Smooth muscle cell (in vitro differentiated cells): ENCODE measurements around the gene ARHGEF37. TPM values are rescaled to one million over a fixed set of nuclear protein-coding genes. Genes with fewer than 3 reads are reported as not detected.

Experiments
- DNase-seq: peaks from one replicate; lab custom pipeline; 2025; ENCODE audit not compliant: unreplicated experiment; lab: John Stamatoyannopoulos, UW
- H2AFZ ChIP-seq: fragments of 200-600 bp; sonication (generic); 2 replicates; pipeline ENCODE4 v1.6.0; 2016; ENCODE audit warnings: antibody characterized with exemption, low read depth, mild to moderate bottlenecking
- H3F3A ChIP-seq: fragments of 200-600 bp; sonication (generic); 2 replicates; pipeline ENCODE4 v1.6.0; 2017; ENCODE audit warnings: antibody characterized with exemption, low read depth
- H3K27ac ChIP-seq: fragments of 200-600 bp; sonication (generic); 2 replicates; pipeline ENCODE4 v1.5.1; 2016; ENCODE audit warnings: low read depth, mild to moderate bottlenecking
- H3K27me3 ChIP-seq: fragments of 200-600 bp; sonication (generic); 2 replicates; pipeline ENCODE4 v1.6.1; 2016; ENCODE audit warnings: low read depth, mild to moderate bottlenecking
- H3K36me3 ChIP-seq: fragments of 200-600 bp; sonication (generic); 2 replicates; pipeline ENCODE4 v1.5.1; 2016; ENCODE audit warnings: low read depth
- H3K4me1 ChIP-seq: fragments of 200-600 bp; sonication (generic); 2 replicates; pipeline ENCODE4 v1.5.1; 2016; ENCODE audit warnings: low read depth
- H3K4me2 ChIP-seq: fragments of 200-600 bp; sonication (generic); 2 replicates; pipeline ENCODE4 v1.6.0; 2016; ENCODE audit warnings: mild to moderate bottlenecking
- H3K4me3 ChIP-seq: fragments of 200-600 bp; sonication (generic); 2 replicates; pipeline ENCODE4 v1.5.1; 2016; ENCODE audit warnings: mild to moderate bottlenecking
- H3K79me2 ChIP-seq: fragments of 200-600 bp; sonication (generic); 2 replicates; pipeline ENCODE4 v1.6.0; 2016; ENCODE audit warnings: low read depth, mild to moderate bottlenecking
- H3K9ac ChIP-seq: fragments of 200-600 bp; sonication (generic); 2 replicates; pipeline ENCODE4 v1.6.0; 2016; ENCODE audit warnings: low read depth
- H3K9me3 ChIP-seq: fragments of 200-600 bp; sonication (generic); replicated peaks from 2 replicates; pipeline ENCODE4 v1.5.1; 2016; ENCODE audit warnings: low read depth
- H4K20me1 ChIP-seq: fragments of 200-600 bp; sonication (generic); 2 replicates; pipeline ENCODE4 v1.6.0; 2016; ENCODE audit warnings: low read depth
- WGBS: methylation state at CpG from one replicate; pipeline ENCODE4 v1.1.7; 2016; ENCODE audit warnings: low lambda C conversion rate; 5-methylcytosine and 5-hydroxymethylcytosine counted together
- polyA plus RNA-seq: library from polyadenylated mRNA; unstranded; fragments of >200 nt; fragmentation: Nextera tagmentation; extraction: Ambion mirVana; gene quantifications from 2 replicates; pipeline ENCODE4 v1.2.1, GENCODE V29; 2016
- total RNA-seq: library from RNA; depleted of rRNA; stranded (reverse); fragments of >200 nt; gene quantifications from 2 replicates; pipeline ENCODE4 v1.2.3, GENCODE V29; 2014
- TF ChIP-seq, protein P1 (sequence below): fragments of 200-600 bp; sonication (generic); IDR thresholded peaks from 2 replicates; pipeline ENCODE4 v1.5.1; 2017; ENCODE audit warnings: borderline replicate concordance, mild to moderate bottlenecking, antibody characterized with exemption; ENCODE audit not compliant: insufficient read depth, poor library complexity, severe bottlenecking

ARHGEF37 gene
- total and polyA plus RNA-seq, 2 experiments from 2014 or later = 0.70 to 1.4 TPM

DNA sequence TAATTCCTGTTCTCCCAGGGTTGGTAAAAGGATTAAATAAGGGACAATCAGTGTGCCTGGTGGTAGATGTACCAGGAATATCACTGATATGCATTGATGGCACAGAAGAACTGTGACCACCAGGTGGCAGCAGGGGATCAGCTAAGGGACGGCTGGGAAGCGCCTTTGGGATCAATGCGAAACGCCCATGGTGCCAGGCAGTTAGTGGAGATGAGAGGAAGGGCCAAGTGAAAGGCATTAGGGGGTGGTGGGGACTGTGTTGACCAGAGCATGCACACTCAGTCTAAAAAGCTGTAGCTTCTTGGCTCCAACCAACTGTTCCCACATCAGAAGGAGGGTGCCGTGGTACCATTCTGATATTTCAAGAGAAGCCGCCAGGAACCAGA is 55.6 kb downstream of the ARHGEF37 start:
- DNase-seq = no peak
- no peaks in the 10 kb centered on the region for H3K36me3 ChIP-seq
- no peak overlapping the region for H3K4me3 ChIP-seq
- peaks cover 7% of the 10 kb centered on the region for H3K4me1 ChIP-seq
- H3K27me3 ChIP-seq = no peaks in the 10 kb centered on the region
- H3K9ac ChIP-seq = no peak overlapping the region
- no peaks in the 10 kb centered on the region for H3K79me2 ChIP-seq
- no peaks in the 10 kb centered on the region for H3K9me3 ChIP-seq
- no peak overlapping the region for H3K27ac ChIP-seq
- no peaks in the 10 kb centered on the region for H3F3A ChIP-seq
- no peak overlapping the region for H2AFZ ChIP-seq
- 40% methylated on average over 6 of the region's 6 CpGs for WGBS
- TF ChIP-seq, protein P1, sequence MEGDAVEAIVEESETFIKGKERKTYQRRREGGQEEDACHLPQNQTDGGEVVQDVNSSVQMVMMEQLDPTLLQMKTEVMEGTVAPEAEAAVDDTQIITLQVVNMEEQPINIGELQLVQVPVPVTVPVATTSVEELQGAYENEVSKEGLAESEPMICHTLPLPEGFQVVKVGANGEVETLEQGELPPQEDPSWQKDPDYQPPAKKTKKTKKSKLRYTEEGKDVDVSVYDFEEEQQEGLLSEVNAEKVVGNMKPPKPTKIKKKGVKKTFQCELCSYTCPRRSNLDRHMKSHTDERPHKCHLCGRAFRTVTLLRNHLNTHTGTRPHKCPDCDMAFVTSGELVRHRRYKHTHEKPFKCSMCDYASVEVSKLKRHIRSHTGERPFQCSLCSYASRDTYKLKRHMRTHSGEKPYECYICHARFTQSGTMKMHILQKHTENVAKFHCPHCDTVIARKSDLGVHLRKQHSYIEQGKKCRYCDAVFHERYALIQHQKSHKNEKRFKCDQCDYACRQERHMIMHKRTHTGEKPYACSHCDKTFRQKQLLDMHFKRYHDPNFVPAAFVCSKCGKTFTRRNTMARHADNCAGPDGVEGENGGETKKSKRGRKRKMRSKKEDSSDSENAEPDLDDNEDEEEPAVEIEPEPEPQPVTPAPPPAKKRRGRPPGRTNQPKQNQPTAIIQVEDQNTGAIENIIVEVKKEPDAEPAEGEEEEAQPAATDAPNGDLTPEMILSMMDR = peak; percentile 75
- H4K20me1 ChIP-seq = no peaks in the 10 kb centered on the region
- H3K4me2 ChIP-seq = no peak overlapping the region

DNA sequence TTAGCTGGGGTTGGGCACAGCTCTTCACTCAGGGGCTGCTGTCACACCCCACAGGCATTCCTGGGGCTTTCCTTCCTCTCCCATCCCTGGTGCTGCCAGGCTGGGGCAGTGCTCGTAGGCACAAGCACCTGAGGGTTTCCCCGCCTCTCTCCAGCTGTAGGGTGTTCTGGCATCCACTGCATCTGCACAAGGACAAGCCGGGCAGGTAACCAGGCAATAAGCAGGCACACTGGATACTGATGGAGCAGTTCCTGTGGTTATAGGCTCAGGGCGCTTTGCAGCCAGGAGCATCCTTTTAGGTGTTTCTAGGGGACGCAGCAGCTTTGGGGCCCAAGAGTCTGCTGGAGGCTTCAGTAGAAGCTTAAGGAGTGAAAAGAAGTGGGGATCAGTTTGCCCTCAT is 56.8 kb downstream of the ARHGEF37 start:
- Histone ChIP-seq H3K36me3 (no peaks in the 10 kb centered on the region), H3K27ac (no peak overlapping the region), H3F3A (no peaks in the 10 kb centered on the region), H3K27me3 (no peaks in the 10 kb centered on the region), H3K4me3 (no peak overlapping the region), H3K9me3 (no peaks in the 10 kb centered on the region), H3K9ac (no peak overlapping the region), H2AFZ (no peak overlapping the region), H3K4me2 (no peak overlapping the region), H3K4me1 (no peaks in the 10 kb centered on the region), H3K79me2 (no peaks in the 10 kb centered on the region), H4K20me1 (no peaks in the 10 kb centered on the region)
- DNase-seq = no peak
- TF ChIP-seq, protein P1 = no peak
- WGBS = 96% methylated on average over 5 of the region's 5 CpGs

DNA sequence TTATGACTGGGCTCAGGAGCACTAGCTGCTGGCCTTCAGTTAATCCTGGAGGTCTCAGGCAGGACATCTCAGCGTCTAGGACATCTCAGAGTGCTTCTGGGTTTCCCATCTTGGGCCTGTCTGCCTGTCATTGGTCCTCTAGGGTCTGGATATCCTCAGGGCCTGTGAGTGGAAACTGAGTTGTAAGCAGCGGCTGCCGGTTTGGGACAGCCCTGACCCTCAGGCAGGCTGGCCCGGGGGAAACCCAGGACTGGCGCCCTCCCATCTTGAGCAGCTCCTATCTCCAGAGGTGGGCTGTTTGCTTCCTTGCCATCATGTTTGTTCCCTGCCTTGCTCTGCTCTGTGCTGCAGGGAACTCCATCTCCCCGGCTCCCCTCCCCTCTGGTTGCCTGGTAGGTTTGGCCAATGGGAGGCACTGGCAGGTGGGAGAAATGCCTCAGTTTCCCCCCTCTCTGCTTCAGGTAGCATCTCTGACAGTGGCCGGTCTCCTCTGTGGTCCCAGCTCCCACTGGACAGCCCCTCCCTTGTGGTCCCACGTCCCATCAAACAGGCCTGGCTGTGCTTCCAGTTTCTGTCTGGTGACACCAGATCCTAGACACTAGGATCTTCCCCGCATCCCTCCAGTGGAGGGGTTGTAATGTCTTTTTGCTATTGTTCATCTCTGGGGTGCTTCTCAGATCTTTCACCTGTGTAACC is 57.4 kb downstream of the ARHGEF37 start:
- H3K4me2 ChIP-seq = no peak overlapping the region
- no peak overlapping the region for H3K9ac ChIP-seq
- no peaks in the 10 kb centered on the region for H3F3A ChIP-seq
- no peaks in the 10 kb centered on the region for H3K27me3 ChIP-seq
- TF ChIP-seq, protein P1 = no peak
- no peak overlapping the region for H2AFZ ChIP-seq
- H3K9me3 ChIP-seq = no peaks in the 10 kb centered on the region
- H3K27ac ChIP-seq = no peak overlapping the region
- no peak for DNase-seq
- H3K79me2 ChIP-seq = no peaks in the 10 kb centered on the region
- no peaks in the 10 kb centered on the region for H3K36me3 ChIP-seq
- H4K20me1 ChIP-seq = no peaks in the 10 kb centered on the region
- WGBS = 88% methylated on average over 9 of the region's 9 CpGs
- H3K4me1 ChIP-seq = no peaks in the 10 kb centered on the region
- H3K4me3 ChIP-seq = no peak overlapping the region

DNA sequence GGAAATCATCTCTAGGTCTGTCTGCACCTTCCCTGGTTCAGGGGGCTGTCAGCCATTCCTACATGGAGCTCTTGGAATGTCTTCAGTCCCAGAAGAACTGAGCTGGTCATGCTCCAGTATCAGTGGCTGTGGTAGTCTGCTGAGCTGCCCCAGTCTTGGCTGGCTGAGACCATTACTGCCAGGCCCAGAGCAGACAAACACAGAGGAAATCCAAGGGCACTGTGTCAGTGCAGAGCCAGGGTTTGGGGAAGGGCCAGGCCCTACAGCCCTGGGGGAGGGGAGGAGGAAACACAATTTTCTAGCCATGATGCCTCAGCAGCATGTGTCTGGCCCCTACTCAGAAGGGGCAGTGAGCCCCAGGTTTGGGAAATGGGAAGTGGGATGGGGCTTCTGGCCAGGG is 58.4 kb downstream of the ARHGEF37 start:
- H3K27ac ChIP-seq = no peak overlapping the region
- H3K36me3 ChIP-seq = no peaks in the 10 kb centered on the region
- TF ChIP-seq, protein P1 = no peak
- H3F3A ChIP-seq = no peaks in the 10 kb centered on the region
- no peaks in the 10 kb centered on the region for H3K4me1 ChIP-seq
- no peaks in the 10 kb centered on the region for H3K9me3 ChIP-seq
- H4K20me1 ChIP-seq = no peaks in the 10 kb centered on the region
- H3K4me2 ChIP-seq = no peak overlapping the region
- no peaks in the 10 kb centered on the region for H3K79me2 ChIP-seq
- H3K9ac ChIP-seq = no peak overlapping the region
- H3K4me3 ChIP-seq = no peak overlapping the region
- DNase-seq = no peak
- H2AFZ ChIP-seq = no peak overlapping the region
- no peaks in the 10 kb centered on the region for H3K27me3 ChIP-seq
